ENCODE data around the gene ZNF385B. TPM values are rescaled to one million over a fixed set of nuclear protein-coding genes. Genes with fewer than 3 reads are reported as not detected.

Gene ZNF385B
- total RNA-seq, 4 donors from 2014 or later = 2.2 to 5.0 (median 4.0) TPM

GRCh38 chr2:179772346-179772745, 89.1 kb downstream of the ZNF385B start:
- H3K4me1 ChIP-seq = peaks cover 7 to 19% (median 13%) of the 10 kb centered on the region in 4 donors
- H3K27ac ChIP-seq (replicated peaks in 1 of 4) = no peak overlapping the region
- TF ChIP-seq POLR2AphosphoS5 (IDR thresholded peaks at IDR 0.05) = no peak
- TF ChIP-seq EP300 (IDR thresholded peaks at IDR 0.05) = no peak
- no peak for TF ChIP-seq POLR2A (IDR thresholded peaks at IDR 0.05; ENCODE audit: low read depth)
- TF ChIP-seq, protein P1, sequence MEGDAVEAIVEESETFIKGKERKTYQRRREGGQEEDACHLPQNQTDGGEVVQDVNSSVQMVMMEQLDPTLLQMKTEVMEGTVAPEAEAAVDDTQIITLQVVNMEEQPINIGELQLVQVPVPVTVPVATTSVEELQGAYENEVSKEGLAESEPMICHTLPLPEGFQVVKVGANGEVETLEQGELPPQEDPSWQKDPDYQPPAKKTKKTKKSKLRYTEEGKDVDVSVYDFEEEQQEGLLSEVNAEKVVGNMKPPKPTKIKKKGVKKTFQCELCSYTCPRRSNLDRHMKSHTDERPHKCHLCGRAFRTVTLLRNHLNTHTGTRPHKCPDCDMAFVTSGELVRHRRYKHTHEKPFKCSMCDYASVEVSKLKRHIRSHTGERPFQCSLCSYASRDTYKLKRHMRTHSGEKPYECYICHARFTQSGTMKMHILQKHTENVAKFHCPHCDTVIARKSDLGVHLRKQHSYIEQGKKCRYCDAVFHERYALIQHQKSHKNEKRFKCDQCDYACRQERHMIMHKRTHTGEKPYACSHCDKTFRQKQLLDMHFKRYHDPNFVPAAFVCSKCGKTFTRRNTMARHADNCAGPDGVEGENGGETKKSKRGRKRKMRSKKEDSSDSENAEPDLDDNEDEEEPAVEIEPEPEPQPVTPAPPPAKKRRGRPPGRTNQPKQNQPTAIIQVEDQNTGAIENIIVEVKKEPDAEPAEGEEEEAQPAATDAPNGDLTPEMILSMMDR (IDR thresholded peaks at IDR 0.05) = no peak
- H3K4me3 ChIP-seq = no peak overlapping the region
- no peak for DNase-seq (ENCODE audit: extremely low spot score)
- no peaks in the 10 kb centered on the region for H3K27me3 ChIP-seq
- no peaks in the 10 kb centered on the region for H3K36me3 ChIP-seq
- intact Hi-C loops (cut with DNase I) = no loop called here
- no peaks in the 10 kb centered on the region for H3K9me3 ChIP-seq
- WGBS = 84% methylated on average over 1 of the region's 1 CpG

DNA sequence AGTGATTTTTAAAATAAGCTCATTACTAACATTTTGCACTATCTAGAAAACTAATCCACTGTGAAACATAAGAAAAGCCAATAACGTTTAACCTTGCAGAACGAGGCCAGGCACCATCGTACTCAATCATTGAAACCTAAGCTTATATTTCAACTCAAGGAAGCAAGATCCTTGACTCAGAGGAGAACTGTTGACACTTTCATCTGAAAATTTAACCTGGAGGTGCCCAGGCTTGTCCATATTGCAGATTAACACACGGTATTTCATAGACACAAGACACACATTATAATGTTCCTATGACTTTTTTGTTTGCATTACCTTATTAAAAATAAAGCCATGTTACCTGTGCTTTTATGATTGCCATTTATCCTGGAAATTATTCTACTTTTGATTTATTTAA, 89.6 kb downstream of the ZNF385B start:
- H3K27me3 ChIP-seq = no peaks in the 10 kb centered on the region
- WGBS = 85% methylated on average over 4 of the region's 4 CpGs
- DNase-seq (ENCODE audit: extremely low spot score) = no peak
- TF ChIP-seq EP300 (IDR thresholded peaks at IDR 0.05) = no peak
- no peaks in the 10 kb centered on the region for H3K36me3 ChIP-seq
- no peak overlapping the region for H3K27ac ChIP-seq (replicated peaks in 1 of 4)
- H3K4me1 ChIP-seq = peaks cover 7 to 19% (median 13%) of the 10 kb centered on the region in 4 donors
- H3K4me3 ChIP-seq = no peak overlapping the region
- intact Hi-C loops (cut with DNase I) = no loop called here
- H3K9me3 ChIP-seq = no peaks in the 10 kb centered on the region

DNA sequence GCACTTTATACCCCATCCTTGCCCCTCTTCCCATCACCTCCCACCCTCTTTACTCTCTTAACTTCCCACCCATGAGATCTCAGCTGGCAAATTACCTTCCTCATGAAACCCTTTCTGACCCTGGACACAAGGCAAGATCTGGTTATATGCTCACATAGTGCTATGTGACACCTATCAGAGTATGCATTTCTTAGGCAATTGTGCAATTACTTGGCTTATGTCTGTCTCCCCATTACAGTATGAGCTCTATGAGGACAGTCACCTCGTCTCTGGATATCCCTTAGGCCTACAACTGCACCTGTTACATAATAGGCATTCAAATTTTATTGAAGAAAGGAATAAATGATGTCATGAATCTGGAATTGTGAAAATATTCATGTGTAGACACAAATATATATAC, 91.4 kb downstream of the ZNF385B start:
- no peak for DNase-seq (ENCODE audit: extremely low spot score)
- Histone ChIP-seq H3K4me1 (peaks cover 7 to 19% (median 13%) of the 10 kb centered on the region in 4 donors), H3K27ac (replicated peaks in 1 of 4) (no peak overlapping the region), H3K9me3 (no peaks in the 10 kb centered on the region), H3K4me3 (no peak overlapping the region), H3K27me3 (no peaks in the 10 kb centered on the region), H3K36me3 (no peaks in the 10 kb centered on the region)
- WGBS = 77% methylated on average over 1 of the region's 1 CpG
- TF ChIP-seq, protein P1 (IDR thresholded peaks at IDR 0.05) = no peak
- TF ChIP-seq POLR2A (IDR thresholded peaks at IDR 0.05; ENCODE audit: low read depth) = no peak
- no peak for TF ChIP-seq EP300 (IDR thresholded peaks at IDR 0.05)
- TF ChIP-seq POLR2AphosphoS5 (IDR thresholded peaks at IDR 0.05) = no peak
- intact Hi-C loops (cut with DNase I) = no loop called here

GRCh38 chr2:179769323-179769722, 92.1 kb downstream of the ZNF385B start:
- Histone ChIP-seq H3K36me3 (no peaks in the 10 kb centered on the region), H3K9me3 (no peaks in the 10 kb centered on the region), H3K27ac (replicated peaks in 1 of 4) (peak overlapping the region in 1 of 4 donors; percentile 57), H3K4me3 (no peak overlapping the region), H3K4me1 (peaks cover 7 to 19% (median 13%) of the 10 kb centered on the region in 4 donors), H3K27me3 (no peaks in the 10 kb centered on the region)
- no peak for DNase-seq (ENCODE audit: extremely low spot score)
- TF ChIP-seq POLR2A (IDR thresholded peaks at IDR 0.05; ENCODE audit: low read depth) (no peak), POLR2AphosphoS5 (IDR thresholded peaks at IDR 0.05) (no peak), EP300 (IDR thresholded peaks at IDR 0.05) (no peak)
- TF ChIP-seq, protein P1 (IDR thresholded peaks at IDR 0.05) = no peak
- intact Hi-C loops (cut with DNase I) = no loop called here
- 85% methylated on average over 8 of the region's 8 CpGs for WGBS

- intact Hi-C loops (cut with DNase I) = no loop called here
- DNase-seq (ENCODE audit: extremely low spot score) = no peak
- H3K27ac ChIP-seq (replicated peaks in 1 of 4) = peak overlapping the region; percentile 32 to 57 (median 42)
These were observed 92.6 kb downstream of the ZNF385B start for GRCh38 chr2:179768765-179769164.

GRCh38 chr2:179765666-179766065, 95.7 kb downstream of the ZNF385B start:
- H3K27me3 ChIP-seq = no peaks in the 10 kb centered on the region
- DNase-seq (ENCODE audit: extremely low spot score) = no peak
- TF ChIP-seq EP300 (IDR thresholded peaks at IDR 0.05) (no peak), POLR2A (IDR thresholded peaks at IDR 0.05; ENCODE audit: low read depth) (no peak), POLR2AphosphoS5 (IDR thresholded peaks at IDR 0.05) (no peak)
- TF ChIP-seq, protein P1 (IDR thresholded peaks at IDR 0.05) = no peak
- WGBS = 82% methylated on average over 2 of the region's 2 CpGs
- peaks cover 7 to 19% (median 13%) of the 10 kb centered on the region in 4 donors for H3K4me1 ChIP-seq
- no peaks in the 10 kb centered on the region for H3K9me3 ChIP-seq
- no peak overlapping the region for H3K27ac ChIP-seq (replicated peaks in 1 of 4)
- no peaks in the 10 kb centered on the region for H3K36me3 ChIP-seq
- no peak overlapping the region for H3K4me3 ChIP-seq
- intact Hi-C loops (cut with DNase I) = no loop called here

More at GRCh38 chr2:179768765-179769164, 92.6 kb downstream of the ZNF385B start:
- H3K4me3 ChIP-seq = no peak overlapping the region
- TF ChIP-seq POLR2AphosphoS5 (IDR thresholded peaks at IDR 0.05) = peak in 1 of 2 donors; percentile 36
- TF ChIP-seq POLR2A (IDR thresholded peaks at IDR 0.05; ENCODE audit: low read depth) = no peak
- WGBS = 25% methylated on average over 1 of the region's 1 CpG
- H3K36me3 ChIP-seq = no peaks in the 10 kb centered on the region
- no peaks in the 10 kb centered on the region for H3K9me3 ChIP-seq
- H3K27me3 ChIP-seq = no peaks in the 10 kb centered on the region
- peaks cover 7 to 19% (median 13%) of the 10 kb centered on the region in 4 donors for H3K4me1 ChIP-seq

Data from esophagus muscularis mucosa (tissue), 4 donors.